KMS-11 (cell line): ENCODE data around the gene CREB3L2.
"Not testable (repeated sequence)": the region's sequence is repeated elsewhere in the genome, so short reads cannot be mapped to it uniquely, and the experiment has no call there.

ENCODE experiments used
- H2AFZ ChIP-seq: fragments of 200-600 bp; sonication (generic); 2 replicates; pipeline ENCODE4 v1.6.1; 2016; ENCODE audit warnings: antibody characterized with exemption, mixed run types, low read depth
- H3K27ac ChIP-seq: fragments of 200-600 bp; sonication (generic); 2 replicates; pipeline ENCODE4 v1.6.1; 2016; ENCODE audit warnings: mild to moderate bottlenecking, mixed run types
- H3K27me3 ChIP-seq: fragments of 200-600 bp; sonication (generic); 2 replicates; pipeline ENCODE4 v1.6.1; 2017; ENCODE audit warnings: mild to moderate bottlenecking, low read depth, mixed run types, moderate library complexity; ENCODE audit not compliant: insufficient read depth
- H3K36me3 ChIP-seq: fragments of 200-600 bp; sonication (generic); 2 replicates; pipeline ENCODE4 v1.6.1; 2017; ENCODE audit warnings: mild to moderate bottlenecking, mixed run types; ENCODE audit not compliant: insufficient read depth
- H3K4me1 ChIP-seq: fragments of 200-600 bp; sonication (generic); 2 replicates; pipeline ENCODE4 v1.6.1; 2016; ENCODE audit warnings: mild to moderate bottlenecking, low read depth, mixed run types; ENCODE audit not compliant: poor library complexity, severe bottlenecking
- H3K4me2 ChIP-seq: fragments of 200-600 bp; sonication (generic); 2 replicates; pipeline ENCODE4 v1.7.0; 2016; ENCODE audit warnings: mild to moderate bottlenecking, mixed run types
- H3K4me3 ChIP-seq: fragments of 200-600 bp; sonication (generic); IDR thresholded peaks from 2 replicates; pipeline ENCODE4 v1.6.1; 2017; ENCODE audit warnings: low read depth, low read length, mixed read lengths; ENCODE audit not compliant: insufficient read depth
- H3K79me2 ChIP-seq: fragments of 200-600 bp; sonication (generic); 2 replicates; pipeline ENCODE4 v1.6.1; 2016; ENCODE audit warnings: low read depth, mixed run types; ENCODE audit not compliant: insufficient read depth
- H3K9ac ChIP-seq: fragments of 200-600 bp; sonication (generic); 2 replicates; pipeline ENCODE4 v1.6.1; 2016; ENCODE audit warnings: mild to moderate bottlenecking, mixed run types
- H4K20me1 ChIP-seq: fragments of 200-600 bp; sonication (generic); 2 replicates; pipeline ENCODE4 v1.6.1; 2016; ENCODE audit warnings: mild to moderate bottlenecking, mixed run types; ENCODE audit not compliant: insufficient read depth
- TF ChIP-seq, protein P1 (sequence below): fragments of 200-600 bp; sonication (generic); conservative IDR thresholded peaks from 2 replicates; pipeline ENCODE4 v1.6.1; 2017; ENCODE audit warnings: low read depth, mild to moderate bottlenecking, antibody characterized with exemption, low read length, moderate library complexity, mixed read lengths

Gene CREB3L2

DNA sequence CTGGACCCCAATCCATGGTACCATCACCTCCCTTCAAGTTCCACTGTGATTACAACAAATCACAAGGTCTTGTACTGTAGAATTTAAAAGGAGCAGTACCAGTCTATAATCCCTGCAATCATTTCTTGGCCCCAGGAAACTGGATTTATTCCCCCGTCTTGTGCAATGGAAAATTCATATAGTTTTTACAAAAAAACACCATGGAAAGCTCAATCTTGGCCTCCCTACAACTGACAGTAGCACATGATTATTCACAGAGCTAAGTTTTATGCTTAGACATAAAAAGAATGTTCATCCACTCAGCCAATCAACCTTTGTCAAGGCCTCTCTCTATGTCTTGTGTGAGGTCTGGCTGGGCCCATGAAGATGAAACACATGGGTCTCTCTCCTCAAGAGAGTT lies 165.3 kb downstream of the CREB3L2 start:
- Histone ChIP-seq H3K27me3 (no peaks in the 10 kb centered on the region), H4K20me1 (no peaks in the 10 kb centered on the region), H3K79me2 (no peaks in the 10 kb centered on the region), H3K4me3 (no peak overlapping the region), H3K27ac (no peak overlapping the region), H3K9ac (no peak overlapping the region), H2AFZ (no peak overlapping the region), H3K4me1 (no peaks in the 10 kb centered on the region), H3K36me3 (no peaks in the 10 kb centered on the region), H3K4me2 (no peak overlapping the region)
- TF ChIP-seq, protein P1, sequence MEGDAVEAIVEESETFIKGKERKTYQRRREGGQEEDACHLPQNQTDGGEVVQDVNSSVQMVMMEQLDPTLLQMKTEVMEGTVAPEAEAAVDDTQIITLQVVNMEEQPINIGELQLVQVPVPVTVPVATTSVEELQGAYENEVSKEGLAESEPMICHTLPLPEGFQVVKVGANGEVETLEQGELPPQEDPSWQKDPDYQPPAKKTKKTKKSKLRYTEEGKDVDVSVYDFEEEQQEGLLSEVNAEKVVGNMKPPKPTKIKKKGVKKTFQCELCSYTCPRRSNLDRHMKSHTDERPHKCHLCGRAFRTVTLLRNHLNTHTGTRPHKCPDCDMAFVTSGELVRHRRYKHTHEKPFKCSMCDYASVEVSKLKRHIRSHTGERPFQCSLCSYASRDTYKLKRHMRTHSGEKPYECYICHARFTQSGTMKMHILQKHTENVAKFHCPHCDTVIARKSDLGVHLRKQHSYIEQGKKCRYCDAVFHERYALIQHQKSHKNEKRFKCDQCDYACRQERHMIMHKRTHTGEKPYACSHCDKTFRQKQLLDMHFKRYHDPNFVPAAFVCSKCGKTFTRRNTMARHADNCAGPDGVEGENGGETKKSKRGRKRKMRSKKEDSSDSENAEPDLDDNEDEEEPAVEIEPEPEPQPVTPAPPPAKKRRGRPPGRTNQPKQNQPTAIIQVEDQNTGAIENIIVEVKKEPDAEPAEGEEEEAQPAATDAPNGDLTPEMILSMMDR, result no peak

DNA sequence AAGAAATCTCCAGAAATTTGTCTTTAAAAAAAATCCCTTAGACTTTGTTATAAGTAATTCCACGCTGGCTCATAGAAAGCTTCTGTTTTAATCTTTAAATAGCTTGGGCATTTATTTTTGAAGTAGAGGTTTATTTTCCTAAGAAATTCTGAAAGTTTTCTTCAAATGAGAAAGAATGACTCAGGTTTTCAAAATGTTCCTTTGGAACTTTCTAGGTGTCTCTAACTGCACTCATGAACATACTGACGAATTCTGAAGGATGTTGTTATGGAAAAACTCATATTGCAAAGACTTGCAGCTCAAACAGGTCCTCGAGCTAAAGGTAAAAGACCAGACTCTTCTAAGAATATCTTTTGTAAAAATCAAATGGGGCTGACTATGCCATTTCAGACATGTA lies 165.8 kb downstream of the CREB3L2 start:
- H3K4me2 ChIP-seq, result no peak overlapping the region

DNA sequence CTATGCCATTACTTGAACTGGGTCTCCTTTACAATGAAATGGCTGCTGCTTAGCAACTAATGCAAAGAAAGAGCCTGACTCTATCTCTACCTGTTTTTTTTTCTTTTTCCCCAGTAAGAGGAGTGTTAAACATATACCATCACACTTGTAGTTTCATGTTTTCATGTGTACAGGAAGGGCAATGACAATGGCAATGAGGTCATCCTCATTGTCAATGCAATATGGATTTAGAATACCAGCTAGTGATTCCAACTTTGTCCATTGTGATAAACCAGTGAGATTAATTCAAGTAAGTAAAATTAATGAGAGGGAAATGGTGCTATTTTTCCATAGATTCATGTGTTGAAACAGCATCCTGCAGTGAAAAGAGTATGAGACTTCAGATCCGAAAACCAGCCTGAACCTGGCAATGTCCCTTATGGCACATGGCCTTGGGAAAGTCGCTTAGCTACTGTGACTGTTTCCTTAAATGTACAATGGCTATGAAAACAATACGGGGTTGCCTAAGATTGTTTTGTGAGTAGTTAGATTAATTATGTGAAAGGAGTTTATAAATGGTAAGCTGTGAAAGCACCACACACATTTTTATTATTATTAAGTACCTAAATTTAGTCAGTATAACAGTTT lies 166.3 kb downstream of the CREB3L2 start:
- TF ChIP-seq, protein P1, result no peak
- H3K9ac ChIP-seq, result no peak overlapping the region
- H3K27ac ChIP-seq, result no peak overlapping the region
- no peak overlapping the region for H2AFZ ChIP-seq
- H3K36me3 ChIP-seq, result no peaks in the 10 kb centered on the region
- no peaks in the 10 kb centered on the region for H3K4me1 ChIP-seq
- no peaks in the 10 kb centered on the region for H3K27me3 ChIP-seq
- no peaks in the 10 kb centered on the region for H3K79me2 ChIP-seq
- H3K4me3 ChIP-seq, result no peak overlapping the region
- H4K20me1 ChIP-seq, result no peaks in the 10 kb centered on the region
- H3K4me2 ChIP-seq, result no peak overlapping the region

More for the DNA sequence above, 165.8 kb downstream of the CREB3L2 start:
- TF ChIP-seq, protein P1, result no peak
- H3K27me3 ChIP-seq, result no peaks in the 10 kb centered on the region
- no peaks in the 10 kb centered on the region for H3K79me2 ChIP-seq
- H3K4me3 ChIP-seq, result no peak overlapping the region
- H3K36me3 ChIP-seq, result no peaks in the 10 kb centered on the region
- H3K4me1 ChIP-seq, result no peaks in the 10 kb centered on the region
- H3K27ac ChIP-seq, result no peak overlapping the region
- no peak overlapping the region for H2AFZ ChIP-seq
- H4K20me1 ChIP-seq, result no peaks in the 10 kb centered on the region
- H3K9ac ChIP-seq, result no peak overlapping the region

DNA sequence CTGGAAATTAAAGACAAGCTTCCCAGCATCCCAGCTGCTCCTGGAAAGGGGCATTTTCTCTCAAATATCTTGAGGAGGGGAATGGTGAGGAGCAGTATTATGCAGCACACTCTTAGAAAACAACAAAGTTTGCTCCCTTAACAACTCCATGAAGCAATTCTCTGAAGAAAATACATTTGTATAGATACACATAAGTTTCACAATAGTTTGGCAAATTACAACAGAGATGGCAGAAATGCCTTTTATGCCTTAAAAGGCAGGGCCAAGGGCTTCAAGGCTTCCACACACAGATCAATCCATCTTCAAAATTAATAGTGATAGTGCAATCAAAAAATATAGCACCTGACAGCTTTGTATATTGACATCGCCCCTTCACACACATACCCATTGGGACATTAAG lies 167.3 kb downstream of the CREB3L2 start:
- no peaks in the 10 kb centered on the region for H3K4me1 ChIP-seq

DNA sequence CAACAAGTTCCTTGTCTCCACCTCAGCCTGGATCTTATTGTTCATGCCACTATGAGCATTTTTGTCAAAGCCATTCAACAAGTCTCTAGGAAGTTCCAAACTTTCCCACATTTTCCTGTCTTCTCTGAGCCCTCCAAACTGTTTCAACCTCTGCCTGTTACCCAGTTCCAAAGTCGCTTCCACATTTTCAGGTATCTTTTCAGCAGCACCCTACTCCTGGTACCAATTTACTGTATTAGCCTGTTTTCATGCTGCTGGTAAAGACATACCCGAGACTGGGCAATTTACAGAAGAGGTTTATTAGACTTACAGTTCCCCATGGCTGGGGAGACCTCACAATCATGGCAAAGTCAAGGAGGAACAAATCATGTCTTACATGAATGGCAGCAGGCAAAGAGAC lies 168.9 kb downstream of the CREB3L2 start:
- H4K20me1 ChIP-seq, H3K9ac ChIP-seq, H3K27ac ChIP-seq, H3K4me2 ChIP-seq, H3K4me3 ChIP-seq, H3K27me3 ChIP-seq, H3K79me2 ChIP-seq, H3K36me3 ChIP-seq, H3K4me1 ChIP-seq, H2AFZ ChIP-seq: not testable (repeated sequence)

More for the DNA sequence above, 167.3 kb downstream of the CREB3L2 start:
- no peaks in the 10 kb centered on the region for H3K36me3 ChIP-seq
- no peaks in the 10 kb centered on the region for H3K27me3 ChIP-seq
- H4K20me1 ChIP-seq, result no peaks in the 10 kb centered on the region
- no peak overlapping the region for H3K4me2 ChIP-seq
- H3K4me3 ChIP-seq, result no peak overlapping the region
- H2AFZ ChIP-seq, result no peak overlapping the region
- TF ChIP-seq, protein P1, result no peak
- H3K27ac ChIP-seq, result no peak overlapping the region
- no peak overlapping the region for H3K9ac ChIP-seq
- no peaks in the 10 kb centered on the region for H3K79me2 ChIP-seq
